D721Med (cell line): ENCODE results near the gene OR6C74.

Experiments
- DNase-seq: peaks from one replicate; pipeline ENCODE4 v3.0.0; 2011; ENCODE audit warnings: low spot score; ENCODE audit not compliant: insufficient read length
- FAIRE-seq: peaks from 2 replicates; lab custom pipeline; 2011; peaks lifted over from hg19 to GRCh38; lab: Jason Lieb, UNC
- CTCF ChIP-seq: IDR thresholded peaks from 2 replicates; pipeline ENCODE4 v1.5.1; 2012; ENCODE audit warnings: mild to moderate bottlenecking, control low read depth; ENCODE audit not compliant: insufficient read depth; ENCODE audit errors: missing control alignments

The OR6C74 gene

GRCh38 chr12:55256831-55257230 lies 12.4 kb downstream of the OR6C74 start:
- DNase-seq (no peak), FAIRE-seq (no peak)
- TF ChIP-seq CTCF: no peak

GRCh38 chr12:55258303-55258702 lies 13.9 kb downstream of the OR6C74 start:
- DNase-seq (no peak), FAIRE-seq (no peak)
- TF ChIP-seq CTCF: no peak

- FAIRE-seq: no peak
- no peak for DNase-seq
- TF ChIP-seq CTCF: no peak
Measured at GRCh38 chr12:55280991-55281390, 36.6 kb downstream of the OR6C74 start.

- FAIRE-seq: no peak
- no peak for DNase-seq
- no peak for TF ChIP-seq CTCF
Measured at GRCh38 chr12:55289999-55290398, 45.6 kb downstream of the OR6C74 start.
